Ovary (tissue), 3 donors: Measurements from ENCODE around the gene HEATR5A.

Experiments
- EP300 ChIP-seq: sonication (generic); formaldehyde crosslinking; IDR thresholded peaks from one replicate; pipeline ENCODE4 v1.6.1; 2017; ENCODE audit warnings: antibody characterized with exemption
- POLR2A ChIP-seq: fragments of 450-650 bp; IDR thresholded peaks from one replicate; pipeline ENCODE4 v1.6.1; 2017; ENCODE audit warnings: antibody characterized with exemption, mild to moderate bottlenecking, moderate library complexity
- TF ChIP-seq, protein P1 (sequence below), 3 donors: fragments of 450-650 bp in 2 of 3; fragments of 200-600 bp in 1 of 3; IDR thresholded peaks; one replicate each; pipeline versions ENCODE4 v1.5.1 to v1.8.0; 2016 to 2022; ENCODE audit warnings: antibody characterized with exemption in 3 of 3, mild to moderate bottlenecking in 1 of 3
- donor health status: DM: no; HTN: no; CAD: no.

DNA sequence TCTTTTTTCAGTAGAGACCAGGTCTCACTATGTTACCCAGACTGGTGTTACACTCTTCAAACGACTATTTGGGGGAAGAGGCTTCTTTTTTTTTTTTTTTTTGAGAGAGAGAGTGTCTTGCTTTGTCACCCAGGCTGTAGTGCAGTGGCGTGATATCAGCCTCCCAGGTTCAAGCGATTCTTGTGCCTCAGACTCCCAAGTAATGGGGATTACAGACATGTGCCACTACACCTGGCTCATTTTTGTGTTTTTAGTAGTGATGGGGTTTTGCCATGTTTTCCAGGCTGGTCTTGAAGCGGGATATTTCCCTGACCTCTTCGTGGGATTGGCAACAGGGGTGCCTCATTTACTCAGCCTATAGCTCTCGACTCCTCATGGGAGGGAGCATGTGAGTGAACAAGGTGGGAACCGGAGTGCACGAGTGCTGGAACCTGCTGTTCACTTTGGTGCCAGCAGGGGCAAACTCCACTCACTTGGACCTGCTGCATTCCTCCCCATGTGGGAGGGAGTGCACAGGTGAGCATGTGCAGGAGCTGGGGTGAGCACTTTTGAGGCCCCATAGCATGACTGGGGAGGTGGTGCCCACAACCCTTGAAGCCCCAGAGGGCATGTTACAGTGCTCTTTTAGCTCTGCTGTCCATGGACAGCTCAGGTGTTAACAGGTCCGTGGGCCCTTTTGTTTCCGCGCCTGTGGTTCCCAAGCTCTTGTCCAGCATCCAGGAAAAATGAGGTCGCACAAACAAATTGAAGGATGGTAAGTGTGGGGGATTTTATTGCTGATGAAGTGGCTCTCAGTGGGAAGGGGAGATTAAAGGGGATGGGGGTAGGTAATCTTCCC is 133.7 kb downstream of the HEATR5A start:
- no peak for TF ChIP-seq POLR2A
- TF ChIP-seq EP300: no peak
- TF ChIP-seq, protein P1, sequence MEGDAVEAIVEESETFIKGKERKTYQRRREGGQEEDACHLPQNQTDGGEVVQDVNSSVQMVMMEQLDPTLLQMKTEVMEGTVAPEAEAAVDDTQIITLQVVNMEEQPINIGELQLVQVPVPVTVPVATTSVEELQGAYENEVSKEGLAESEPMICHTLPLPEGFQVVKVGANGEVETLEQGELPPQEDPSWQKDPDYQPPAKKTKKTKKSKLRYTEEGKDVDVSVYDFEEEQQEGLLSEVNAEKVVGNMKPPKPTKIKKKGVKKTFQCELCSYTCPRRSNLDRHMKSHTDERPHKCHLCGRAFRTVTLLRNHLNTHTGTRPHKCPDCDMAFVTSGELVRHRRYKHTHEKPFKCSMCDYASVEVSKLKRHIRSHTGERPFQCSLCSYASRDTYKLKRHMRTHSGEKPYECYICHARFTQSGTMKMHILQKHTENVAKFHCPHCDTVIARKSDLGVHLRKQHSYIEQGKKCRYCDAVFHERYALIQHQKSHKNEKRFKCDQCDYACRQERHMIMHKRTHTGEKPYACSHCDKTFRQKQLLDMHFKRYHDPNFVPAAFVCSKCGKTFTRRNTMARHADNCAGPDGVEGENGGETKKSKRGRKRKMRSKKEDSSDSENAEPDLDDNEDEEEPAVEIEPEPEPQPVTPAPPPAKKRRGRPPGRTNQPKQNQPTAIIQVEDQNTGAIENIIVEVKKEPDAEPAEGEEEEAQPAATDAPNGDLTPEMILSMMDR (IDR thresholded peaks at IDR 0.05): no peak
